ENCODE results near the gene GPSM3.

DNA sequence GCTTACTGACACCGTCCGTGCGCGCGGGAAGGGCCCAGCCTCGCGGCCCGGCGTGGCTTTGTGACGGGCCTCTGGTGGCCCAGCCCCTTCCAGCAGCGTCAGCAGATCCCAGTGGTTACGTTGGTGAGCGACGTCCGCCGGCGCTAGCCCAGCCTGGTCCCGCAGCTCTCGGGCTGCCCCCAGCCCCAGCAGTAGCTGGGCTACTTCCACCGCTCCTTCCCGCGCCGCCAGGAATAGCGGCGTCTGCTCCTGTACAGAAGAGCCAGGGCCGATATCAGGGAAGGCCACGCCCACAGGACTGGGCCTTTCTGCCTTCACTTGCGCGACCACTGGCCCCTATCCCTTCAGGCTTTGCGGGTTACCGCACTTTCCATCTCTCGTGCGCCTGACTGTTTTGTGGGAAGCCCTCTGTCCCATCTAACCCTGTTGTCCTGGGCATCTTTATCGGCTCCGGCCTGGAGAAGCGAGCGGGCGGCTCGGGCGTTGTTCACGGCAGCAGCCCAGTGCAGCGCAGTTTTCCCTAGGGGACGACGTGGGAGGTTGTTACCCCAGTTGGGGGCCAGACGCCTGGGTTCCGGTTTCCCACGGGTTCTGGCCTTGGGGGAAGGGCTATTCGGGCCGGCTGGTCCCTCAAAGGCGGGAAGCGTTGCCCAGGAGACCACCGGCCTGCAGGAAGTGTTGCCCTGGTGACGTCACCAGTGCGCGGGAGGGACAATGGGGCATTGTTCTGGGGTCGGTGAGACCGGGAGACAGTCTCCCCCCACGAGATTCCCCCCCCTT lies 3.6 kb upstream of the GPSM3 start:
- TF ChIP-seq SUZ12 (IDR thresholded peaks at IDR 0.05) (no peak), FOXK2 (IDR thresholded peaks at IDR 0.05) (no peak), SP1 (IDR thresholded peaks at IDR 0.05) (no peak), L3MBTL2 (conservative IDR thresholded peaks at IDR 0.05) (peak; percentile 61), CTBP1 (IDR thresholded peaks at IDR 0.05; ENCODE audit: borderline replicate concordance) (no peak), BHLHE40 (IDR thresholded peaks at IDR 0.05; ENCODE audit: borderline replicate concordance) (no peak), FOXM1 (IDR thresholded peaks at IDR 0.05; ENCODE audit: borderline replicate concordance) (no peak), NFRKB (IDR thresholded peaks at IDR 0.05) (no peak), ELF4 (IDR thresholded peaks at IDR 0.05) (no peak)

All from HEK293T (cell line).